H1 (cell line): ENCODE measurements around the gene TRIM47. TPM values are rescaled to one million over a fixed set of nuclear protein-coding genes. Genes with fewer than 3 reads are reported as not detected.

Experiments used
- CTCF ChIA-PET: fragments of 300-600 bp; sonication (Branson Sonifier 250); formaldehyde crosslinking; loops from one replicate; lab custom pipeline; 2021; ENCODE audit not compliant: partially characterized antibody; lab: Charles Lee
- POLR2A ChIA-PET: fragments of 300-600 bp; sonication (Branson Sonifier 250); formaldehyde crosslinking; loops from one replicate; lab custom pipeline; 2021; ENCODE audit warnings: inconsistent platforms; ENCODE audit not compliant: partially characterized antibody; lab: Charles Lee
- DNase-seq, 2 experiments: peaks; one replicate each; pipeline versions ENCODE4 v3.0.0 to v3.0.0-alpha.2; 2010 to 2022; ENCODE audit warnings: low spot score in 2 of 2, low read depth in 1 of 2, mixed read lengths in 1 of 2
- FAIRE-seq: peaks from 2 replicates; lab custom pipeline; 2011; peaks lifted over from hg19 to GRCh38; lab: Jason Lieb, UNC
- H2AFZ ChIP-seq: 2 replicates; pipeline ENCODE4 v1.8.1; 2012; ENCODE audit warnings: low read length, inconsistent platforms
- H2AK5ac ChIP-seq: 2 replicates; pipeline ENCODE4 v1.6.1; 2013; ENCODE audit warnings: low read depth, low read length
- H2BK120ac ChIP-seq: replicated peaks from 2 replicates; pipeline ENCODE3; 2013; ENCODE audit warnings: low read depth, low read length, inconsistent platforms
- H2BK12ac ChIP-seq: 2 replicates; pipeline ENCODE4 v1.6.1; 2013; ENCODE audit warnings: low read depth, low read length
- H2BK15ac ChIP-seq: 2 replicates; pipeline ENCODE4 v1.6.1; 2013; ENCODE audit warnings: low read length
- H2BK20ac ChIP-seq: 2 replicates; pipeline ENCODE4 v1.6.1; 2013; ENCODE audit warnings: low read length
- H2BK5ac ChIP-seq: 2 replicates; pipeline ENCODE4 v1.6.1; 2013; ENCODE audit warnings: low read depth, low read length
- H3K14ac ChIP-seq: 2 replicates; pipeline ENCODE4 v1.6.1; 2013; ENCODE audit warnings: inconsistent platforms; ENCODE audit not compliant: insufficient read length
- H3K18ac ChIP-seq: 2 replicates; pipeline ENCODE4 v1.6.1; 2013; ENCODE audit warnings: low read length; ENCODE audit errors: extremely low read depth
- H3K23ac ChIP-seq: 2 replicates; pipeline ENCODE4 v1.6.1; 2013; ENCODE audit warnings: inconsistent platforms; ENCODE audit not compliant: insufficient read length
- H3K23me2 ChIP-seq: 2 replicates; pipeline ENCODE4 v1.6.1; 2013; ENCODE audit warnings: low read depth, low read length
- H3K27ac ChIP-seq: 2 replicates; pipeline ENCODE4 v1.6.1; 2011; ENCODE audit warnings: low read depth, low read length, inconsistent platforms
- H3K27me3 ChIP-seq, 4 experiments: replicated peaks in 1 of 4; 1 replicate in 1 of 4; 2 replicates in 3 of 4; pipeline versions ENCODE4 v1.6.1 to v1.8.1; 2011 to 2013; ENCODE audit warnings: low read length in 3 of 4, mild to moderate bottlenecking in 3 of 4, inconsistent platforms in 2 of 4, mixed read lengths in 2 of 4, moderate library complexity in 1 of 4; ENCODE audit not compliant: control insufficient read depth in 3 of 4, insufficient read depth in 3 of 4; ENCODE audit errors: extremely low read depth in 1 of 4
- H3K36me3 ChIP-seq, 4 experiments: 2 replicates each; pipeline versions ENCODE4 v1.6.1 to v1.8.1; 2011 to 2013; ENCODE audit warnings: mild to moderate bottlenecking in 4 of 4, low read length in 3 of 4, moderate library complexity in 2 of 4, control low read depth in 1 of 4, inconsistent platforms in 1 of 4; ENCODE audit not compliant: insufficient read depth in 4 of 4, control insufficient read depth in 2 of 4
- H3K4ac ChIP-seq: replicated peaks from 2 replicates; pipeline ENCODE3; 2013; ENCODE audit warnings: low read length, low read depth, mixed read lengths, inconsistent platforms; ENCODE audit not compliant: insufficient read length
- H3K4me1 ChIP-seq, 4 experiments: replicated peaks in 1 of 4; 1 replicate in 1 of 4; 2 replicates in 3 of 4; pipeline versions ENCODE4 v1.6.1 to v1.8.1; 2011 to 2013; ENCODE audit warnings: low read length in 3 of 4, inconsistent platforms in 2 of 4, mixed read lengths in 1 of 4; ENCODE audit not compliant: insufficient read depth in 4 of 4, control insufficient read depth in 3 of 4
- H3K4me2 ChIP-seq, 2 experiments: 2 replicates each; pipeline versions ENCODE4 v1.6.1 to v1.8.1; 2011 to 2013; ENCODE audit warnings: low read depth in 2 of 2, low read length in 2 of 2, control low read depth in 1 of 2, inconsistent platforms in 1 of 2, mild to moderate bottlenecking in 1 of 2; ENCODE audit not compliant: insufficient read depth in 1 of 2
- H3K4me3 ChIP-seq, 4 experiments: fragments of 200-600, 300-600 bp in 1 of 4; sonication (generic), shearing (Covaris generic), sonication (Bioruptor Twin) in 1 of 4; 2 replicates each; pipeline versions ENCODE4 v1.5.1 to v1.8.1; 2011 to 2016; ENCODE audit warnings: low read length in 4 of 4, low read depth in 3 of 4, control low read depth in 2 of 4, inconsistent platforms in 2 of 4, mild to moderate bottlenecking in 2 of 4, mixed read lengths in 1 of 4, moderate library complexity in 1 of 4; ENCODE audit not compliant: insufficient read depth in 2 of 4; ENCODE audit errors: extremely low read depth in 1 of 4
- H3K56ac ChIP-seq: replicated peaks from 2 replicates; pipeline ENCODE3; 2013; ENCODE audit warnings: low read depth, mild to moderate bottlenecking, mixed read lengths, low read length, inconsistent platforms; ENCODE audit not compliant: insufficient read length
- H3K79me1 ChIP-seq: 2 replicates; pipeline ENCODE4 v1.6.1; 2013; ENCODE audit warnings: low read depth, low read length, control low read depth
- H3K79me2 ChIP-seq, 2 experiments: 2 replicates each; pipeline versions ENCODE4 v1.6.1 to v1.8.1; 2012 to 2013; ENCODE audit warnings: low read length in 2 of 2, mild to moderate bottlenecking in 2 of 2, inconsistent platforms in 1 of 2; ENCODE audit not compliant: insufficient read depth in 2 of 2, control insufficient read depth in 1 of 2
- H3K9ac ChIP-seq, 4 experiments: replicated peaks in 1 of 4; 1 replicate in 1 of 4; 2 replicates in 3 of 4; pipeline versions ENCODE4 v1.6.1 to v1.8.1; 2011 to 2013; ENCODE audit warnings: low read depth in 3 of 4, low read length in 3 of 4, control low read depth in 2 of 4, mild to moderate bottlenecking in 2 of 4, moderate library complexity in 2 of 4, inconsistent platforms in 1 of 4; ENCODE audit errors: extremely low read depth in 1 of 4
- H3K9me3 ChIP-seq, 2 experiments: 2 replicates each; pipeline versions ENCODE4 v1.6.1 to v1.8.1; 2012 to 2013; ENCODE audit warnings: mild to moderate bottlenecking in 2 of 2, moderate library complexity in 2 of 2, control low read depth in 1 of 2, inconsistent platforms in 1 of 2, low read depth in 1 of 2, low read length in 1 of 2, mixed read lengths in 1 of 2; ENCODE audit not compliant: insufficient read depth in 2 of 2
- H4K20me1 ChIP-seq, 2 experiments: replicated peaks in 1 of 2; 2 replicates each; pipeline versions ENCODE3 to v1.8.1; 2011 to 2013; ENCODE audit warnings: inconsistent platforms in 2 of 2, low read length in 2 of 2, mild to moderate bottlenecking in 1 of 2; ENCODE audit not compliant: insufficient read depth in 2 of 2, control insufficient read depth in 1 of 2
- H4K5ac ChIP-seq: 2 replicates; pipeline ENCODE4 v1.6.1; 2013; ENCODE audit warnings: low read length, low read depth, mixed read lengths, inconsistent platforms; ENCODE audit not compliant: insufficient read length
- H4K8ac ChIP-seq: 2 replicates; pipeline ENCODE4 v1.8.0; 2013; ENCODE audit warnings: mild to moderate bottlenecking, moderate library complexity, low read length, inconsistent platforms; ENCODE audit not compliant: insufficient read depth; ENCODE audit errors: extremely low read depth
- H4K91ac ChIP-seq: replicated peaks from 2 replicates; pipeline ENCODE3; 2013; ENCODE audit warnings: low read length, mixed read lengths, inconsistent platforms; ENCODE audit not compliant: insufficient read length
- BCL11A ChIP-seq, 2 experiments: IDR thresholded peaks; one replicate each; pipeline ENCODE4 v1.6.1; 2011; ENCODE audit warnings: low read depth in 2 of 2, low read length in 2 of 2, mild to moderate bottlenecking in 2 of 2
- EP300 ChIP-seq, 2 experiments: IDR thresholded peaks; 1 replicate in 1 of 2; 2 replicates in 1 of 2; pipeline ENCODE4 v1.6.1; 2011 to 2012; ENCODE audit warnings: low read depth in 2 of 2, low read length in 2 of 2, mild to moderate bottlenecking in 2 of 2, borderline replicate concordance in 1 of 2, inconsistent platforms in 1 of 2, moderate library complexity in 1 of 2
- JUND ChIP-seq: IDR thresholded peaks from 2 replicates; pipeline ENCODE4 v1.6.1; 2011; ENCODE audit warnings: mild to moderate bottlenecking, improper control_type of control experiment, low read length
- KDM1A ChIP-seq: fragments of 200-600, 300-600 bp; sonication (generic); IDR thresholded peaks from 2 replicates; pipeline ENCODE4 v1.7.1; 2016; ENCODE audit warnings: mild to moderate bottlenecking, low read length, borderline replicate concordance
- KDM5A ChIP-seq: fragments of 200-600 bp; IDR thresholded peaks from 2 replicates; pipeline ENCODE4 v1.7.1; 2012; ENCODE audit warnings: mild to moderate bottlenecking, low read length, inconsistent platforms, mixed read lengths
- NANOG ChIP-seq: IDR thresholded peaks from 2 replicates; pipeline ENCODE4 v1.6.1; 2011; ENCODE audit warnings: low read length, low read depth, mild to moderate bottlenecking, inconsistent platforms; ENCODE audit not compliant: insufficient read depth, poor library complexity, severe bottlenecking
- NRF1 ChIP-seq: IDR thresholded peaks from 2 replicates; pipeline ENCODE4 v1.6.1; 2011; ENCODE audit warnings: mild to moderate bottlenecking, low read depth, low read length, improper control_type of control experiment
- POU5F1 ChIP-seq: IDR thresholded peaks from 2 replicates; pipeline ENCODE4 v1.6.1; 2011; ENCODE audit warnings: low read depth, mild to moderate bottlenecking, low read length, moderate library complexity
- SIRT6 ChIP-seq: IDR thresholded peaks from one replicate; pipeline ENCODE4 v1.7.1; 2012; ENCODE audit warnings: low read length, inconsistent platforms
- SP2 ChIP-seq: IDR thresholded peaks from 2 replicates; pipeline ENCODE4 v1.6.1; 2012; ENCODE audit warnings: mild to moderate bottlenecking, low read length, inconsistent platforms
- SRF ChIP-seq: IDR thresholded peaks from 2 replicates; pipeline ENCODE4 v1.6.1; 2011; ENCODE audit warnings: mild to moderate bottlenecking, low read depth, low read length, moderate library complexity
- TEAD4 ChIP-seq: IDR thresholded peaks from 2 replicates; pipeline ENCODE4 v1.6.1; 2012; ENCODE audit warnings: low read depth, low read length, inconsistent platforms, mixed read lengths
- ZNF274 ChIP-seq: IDR thresholded peaks from 2 replicates; pipeline ENCODE4 v1.7.0; 2012; ENCODE audit warnings: low read length, borderline replicate concordance; ENCODE audit errors: extremely low read depth
- WGBS, 2 experiments: shearing (Covaris generic) in 1 of 2; methylation state at CpG; one replicate each; pipeline versions ENCODE4 v1.1.6 to v1.1.7; 2013 to 2015; ENCODE audit warnings: low lambda C conversion rate in 2 of 2, mixed read lengths in 2 of 2, inconsistent platforms in 1 of 2, low coverage in 1 of 2, missing lambda C conversion rate in 1 of 2; ENCODE audit not compliant: insufficient replicate concordance in 2 of 2, insufficient coverage in 1 of 2, insufficient read length in 1 of 2; ENCODE audit errors: extremely low coverage in 1 of 2, missing lambda C conversion rate in 1 of 2; 5-methylcytosine and 5-hydroxymethylcytosine counted together
- polyA plus RNA-seq, 7 experiments: library from polyadenylated mRNA; depleted of rRNA in 3 of 7; stranded (reverse) in 5 of 7; unstranded in 2 of 7; fragments of >200 nt in 5 of 7; fragments of 200-250 nt in 2 of 7; gene quantifications; 1 replicate in 5 of 7; 2 replicates in 1 of 7; 4 replicates in 1 of 7; pipeline versions ENCODE4 v1.2.1 to v1.2.3, GENCODE V29; 2011 to 2013; ENCODE audit warnings: missing spikeins in 2 of 7, mixed read lengths in 2 of 7
- total RNA-seq: library from RNA; stranded (reverse); fragmentation: NEBNext Ultra II Directional; extraction: Animal tissue kit (Norgen Biotek cat#: 25700); gene quantifications from 2 replicates; pipeline ENCODE4 v1.2.1, GENCODE V29; 2021

The TRIM47 gene
- total and polyA plus RNA-seq, 2 of the 8 experiments (the other 6 are each of a cell fraction or from before 2014, with no cell fraction given): 6.3 to 6.4 TPM

DNA sequence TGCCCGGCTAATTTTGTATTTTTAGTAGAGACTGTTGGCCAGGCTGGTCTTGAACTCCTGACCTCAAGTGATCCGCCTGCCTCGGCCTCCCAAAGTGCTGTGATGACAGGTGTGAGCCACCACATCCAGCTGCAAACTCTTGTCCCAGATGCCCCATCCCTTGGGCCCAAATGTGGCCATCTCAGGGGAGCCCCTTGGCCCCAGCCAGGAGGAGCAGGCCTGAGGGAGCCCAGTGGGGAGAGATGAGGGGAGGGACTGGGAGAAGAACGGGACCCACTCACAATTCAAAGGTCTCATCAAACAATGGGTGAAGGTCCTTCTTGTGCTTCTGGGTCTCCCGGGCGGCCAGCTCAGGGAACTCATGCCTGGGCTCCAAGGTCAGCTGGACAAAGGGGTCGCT, 48.6 kb downstream of the TRIM47 start:
- no peak overlapping the region for H3K23ac ChIP-seq
- POLR2A ChIA-PET: interaction anchor here (1.1 to 16.0 kb wide), 8 partner anchors 15 to 75 kb away, joined by 3 to 216 read pairs (median 6); partner anchors contain the start of genes MRPL38, UNC13D, UNK and WBP2
- no peak for FAIRE-seq
- TF ChIP-seq BCL11A (IDR thresholded peaks at IDR 0.05; ENCODE audit: low read depth in 2 of 2, low read length in 2 of 2) (no peak), SRF (no peak), TEAD4 (no peak), KDM5A (no peak), NANOG (no peak), KDM1A (no peak), ZNF274 (no peak), JUND (no peak), SIRT6 (no peak), SP2 (no peak), NRF1 (no peak), EP300 (IDR thresholded peaks at IDR 0.05; ENCODE audit: borderline replicate concordance in 1 of 2, low read depth in 2 of 2, low read length in 2 of 2) (no peak), POU5F1 (no peak)

More for the DNA sequence above, 48.6 kb downstream of the TRIM47 start:
- Histone ChIP-seq H2BK120ac (no peak overlapping the region), H2AFZ (no peak overlapping the region), H3K4me2 (peak overlapping the region; percentile 21 to 48; a peak in 2 of 4 replicates), H2BK20ac (peak overlapping the region; percentile 72; the same call in 1 of the 2 replicates), H3K79me2 (no peaks in the 10 kb centered on the region), H4K8ac (peak overlapping the region; percentile 66), H2AK5ac (0 out of 2 replicates have a peak overlapping the region, but pooled peaks have one; percentile 33), H3K79me1 (0 out of 2 replicates have a peak, but pooled peaks cover 2% of the 10 kb centered on the region), H4K5ac (no peak overlapping the region), H3K9ac (no peak overlapping the region), H4K91ac (no peak overlapping the region), H2BK12ac (peak overlapping the region; percentile 5; the same call in 1 of the 2 replicates), H2BK15ac (0 out of 2 replicates have a peak overlapping the region, but pooled peaks have one; percentile 29), H2BK5ac (peak overlapping the region; percentile 92; the same call in 1 of the 2 replicates), H3K4me3 (no peak overlapping the region), H3K27ac (no peak overlapping the region), H3K36me3 (peaks cover 0 to 4% (median 0%) of the 10 kb centered on the region in 4 experiments; a peak in 2 of 8 replicates), H3K4ac (peak overlapping the region; percentile 39), H3K4me1 (peaks cover 0 to 38% (median 27%) of the 10 kb centered on the region in 4 experiments; a peak in 6 of 7 replicates), H3K9me3 (no peaks in the 10 kb centered on the region), H3K27me3 (no peaks in the 10 kb centered on the region), H3K23me2 (peaks cover 2% of the 10 kb centered on the region; the same call in 1 of the 2 replicates), H3K14ac (no peak overlapping the region), H4K20me1 (no peaks in the 10 kb centered on the region), H3K56ac (no peak overlapping the region), H3K18ac (peak overlapping the region; percentile 32; the same call in 1 of the 2 replicates)
- no peak for DNase-seq
- WGBS, 2 experiments: 88% methylated on average over 7 of the region's 7 CpGs; no CpG with 5 or more reads in 1 of the 2 experiments
- CTCF ChIA-PET: interaction anchor here (0.6 to 21.9 kb wide), 39 partner anchors 13 to 417 kb away, joined by 3 to 563 read pairs (median 6); partner anchors contain the start of genes GALK1, SMIM5, TRIM65 and UNC13D
